ENCODE data around the gene KYAT1.

Gene KYAT1

GRCh38 chr9:128840524-128840923 is 41.2 kb downstream of the KYAT1 start:
- DNase-seq (ENCODE audit: low read depth in 2 of 2), result no peak

GRCh38 chr9:128838338-128838737 is 43.4 kb downstream of the KYAT1 start:
- no peak for DNase-seq (ENCODE audit: low read depth in 2 of 2)

GRCh38 chr9:128836509-128837145 is 45.1 kb downstream of the KYAT1 start:
- no peak for DNase-seq (ENCODE audit: low read depth in 2 of 2)

- no peak for DNase-seq (ENCODE audit: low read depth in 2 of 2)
These were observed 46.2 kb downstream of the KYAT1 start for GRCh38 chr9:128835246-128836210.

- no peak for DNase-seq (ENCODE audit: low read depth in 2 of 2)
These were observed 48.1 kb downstream of the KYAT1 start for GRCh38 chr9:128833696-128834095.

- peak; percentile 92 to 93 for DNase-seq (ENCODE audit: low read depth in 2 of 2)
These were observed 52.1 kb downstream of the KYAT1 start, which contains the start of gene SPOUT1 for GRCh38 chr9:128829477-128830251. Gene SPOUT1 (minus strand): TSS chr9:128829794. CDS start chr9:128829780, 14 bp downstream.

GRCh38 chr9:128828719-128829452 is 52.9 kb downstream of the KYAT1 start:
- DNase-seq (ENCODE audit: low read depth in 2 of 2), result no peak

GRCh38 chr9:128828267-128828666 is 53.5 kb downstream of the KYAT1 start:
- DNase-seq (ENCODE audit: low read depth in 2 of 2), result no peak

GRCh38 chr9:128825923-128826700 is 55.6 kb downstream of the KYAT1 start:
- no peak for DNase-seq (ENCODE audit: low read depth in 2 of 2)

- DNase-seq (ENCODE audit: low read depth in 2 of 2), result no peak
These were observed 56.8 kb downstream of the KYAT1 start for GRCh38 chr9:128824911-128825310.

- DNase-seq (ENCODE audit: low read depth in 2 of 2), result no peak
These were observed 57.8 kb downstream of the KYAT1 start for GRCh38 chr9:128823903-128824406.

- no peak for DNase-seq (ENCODE audit: low read depth in 2 of 2)
These were observed 58.3 kb downstream of the KYAT1 start for GRCh38 chr9:128823362-128823902.

- no peak for DNase-seq (ENCODE audit: low read depth in 2 of 2)
These were observed 59.2 kb downstream of the KYAT1 start for GRCh38 chr9:128822407-128823042.

GRCh38 chr9:128821584-128822406 is 60.0 kb downstream of the KYAT1 start:
- no peak for DNase-seq (ENCODE audit: low read depth in 2 of 2)

- DNase-seq (ENCODE audit: low read depth in 2 of 2), result no peak
These were observed 60.8 kb downstream of the KYAT1 start for GRCh38 chr9:128820665-128821583.

GRCh38 chr9:128819716-128820664 is 61.8 kb downstream of the KYAT1 start:
- DNase-seq (ENCODE audit: low read depth in 2 of 2), result no peak

Data from activated CD4-positive, alpha-beta T cell treated with anti-CD3 and anti-CD28 coated beads for 24 hours (primary cell).